ENCODE measurements around the gene EXOC3L1.

Gene EXOC3L1

DNA sequence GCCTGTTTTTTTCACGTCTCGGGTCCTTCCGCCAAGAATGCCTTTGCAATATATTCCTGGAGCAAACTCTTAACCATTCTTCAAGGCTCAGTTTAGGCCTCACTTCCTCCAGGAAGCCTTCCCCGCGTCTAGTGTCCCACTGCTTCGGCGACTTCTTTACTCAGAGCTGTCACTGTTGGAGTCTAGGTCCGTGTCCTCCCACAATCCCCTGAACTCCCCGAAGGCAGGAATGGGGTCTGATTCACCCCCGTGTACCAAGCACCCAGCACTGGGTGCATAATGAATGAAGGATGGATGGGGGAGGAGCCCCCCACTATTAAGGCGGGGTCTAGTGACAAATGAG is 6.7 kb downstream of the EXOC3L1 start:
- Histone ChIP-seq H3K36me3 (ENCODE audit: control insufficient read depth, insufficient read depth, low read length) (no peaks in the 10 kb centered on the region), H3K9me3 (ENCODE audit: control insufficient read depth, low read length) (no peaks in the 10 kb centered on the region), H3K27ac (ENCODE audit: insufficient read depth, low read depth, low read length, poor library complexity, severe bottlenecking) (peak overlapping the region; percentile 96), H3K4me1 (ENCODE audit: control insufficient read depth, insufficient read depth, low read length) (peaks cover 15% of the 10 kb centered on the region), H3K27me3 (ENCODE audit: control insufficient read depth, insufficient read depth, low read length, poor library complexity, severe bottlenecking) (peaks cover 41% of the 10 kb centered on the region), H3K4me3 (ENCODE audit: insufficient read depth, low read depth, low read length) (peak overlapping the region; percentile 83)
- WGBS, 2 experiments = 10 to 16% methylated on average over 11 of the region's 11 CpGs

DNA sequence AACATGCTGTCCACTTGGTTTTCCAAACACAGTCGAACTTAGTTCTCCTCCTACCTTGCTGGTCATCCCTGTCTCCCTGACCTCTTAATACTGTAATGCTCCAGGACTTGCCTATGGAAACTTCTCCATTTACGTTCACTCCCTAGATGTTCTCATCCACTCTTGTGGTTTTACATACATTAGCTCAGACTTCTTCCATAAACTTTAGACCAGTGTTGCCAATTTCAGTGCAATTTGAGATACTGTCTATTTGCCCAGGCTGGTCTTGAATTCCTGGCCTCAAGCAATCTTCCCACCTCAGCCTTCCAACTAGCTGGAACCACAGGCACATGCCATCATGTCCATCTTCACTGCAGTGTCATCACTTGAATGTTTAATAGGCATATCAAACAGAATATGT is 7.6 kb downstream of the EXOC3L1 start:
- Histone ChIP-seq H3K4me3 (ENCODE audit: insufficient read depth, low read depth, low read length) (no peak overlapping the region), H3K27me3 (ENCODE audit: control insufficient read depth, insufficient read depth, low read length, poor library complexity, severe bottlenecking) (peaks cover 51% of the 10 kb centered on the region), H3K9me3 (ENCODE audit: control insufficient read depth, low read length) (no peaks in the 10 kb centered on the region), H3K36me3 (ENCODE audit: control insufficient read depth, insufficient read depth, low read length) (no peaks in the 10 kb centered on the region), H3K4me1 (ENCODE audit: control insufficient read depth, insufficient read depth, low read length) (peaks cover 15% of the 10 kb centered on the region), H3K27ac (ENCODE audit: insufficient read depth, low read depth, low read length, poor library complexity, severe bottlenecking) (no peak overlapping the region)
- 85 to 92% methylated on average over 2 of the region's 2 CpGs for WGBS, 2 experiments

DNA sequence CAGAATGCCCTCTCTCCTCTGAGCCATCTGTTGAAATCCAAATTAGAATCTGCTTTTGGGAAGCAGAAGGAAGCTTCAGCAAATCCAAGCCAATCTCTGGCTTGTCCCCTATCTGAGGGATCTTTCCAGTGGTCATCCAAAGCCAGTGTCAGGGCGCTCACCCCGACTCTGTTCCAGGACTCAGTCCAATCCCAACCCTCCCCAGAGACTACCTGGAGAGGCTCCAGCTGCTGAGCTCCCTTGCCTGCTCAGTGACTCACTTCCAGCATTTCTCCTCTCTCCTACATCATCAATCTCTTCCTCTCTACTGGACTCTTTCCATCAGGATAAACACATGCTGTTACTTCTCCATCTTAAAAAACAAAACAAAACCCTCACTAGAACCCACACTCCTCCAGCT is 8.6 kb downstream of the EXOC3L1 start:
- 93 to 100% methylated on average over 2 of the region's 2 CpGs for WGBS, 2 experiments
- Histone ChIP-seq H3K27ac (ENCODE audit: insufficient read depth, low read depth, low read length, poor library complexity, severe bottlenecking) (no peak overlapping the region), H3K4me1 (ENCODE audit: control insufficient read depth, insufficient read depth, low read length) (peaks cover 7% of the 10 kb centered on the region), H3K4me3 (ENCODE audit: insufficient read depth, low read depth, low read length) (no peak overlapping the region), H3K36me3 (ENCODE audit: control insufficient read depth, insufficient read depth, low read length) (no peaks in the 10 kb centered on the region), H3K27me3 (ENCODE audit: control insufficient read depth, insufficient read depth, low read length, poor library complexity, severe bottlenecking) (peaks cover 57% of the 10 kb centered on the region), H3K9me3 (ENCODE audit: control insufficient read depth, low read length) (no peaks in the 10 kb centered on the region)

DNA sequence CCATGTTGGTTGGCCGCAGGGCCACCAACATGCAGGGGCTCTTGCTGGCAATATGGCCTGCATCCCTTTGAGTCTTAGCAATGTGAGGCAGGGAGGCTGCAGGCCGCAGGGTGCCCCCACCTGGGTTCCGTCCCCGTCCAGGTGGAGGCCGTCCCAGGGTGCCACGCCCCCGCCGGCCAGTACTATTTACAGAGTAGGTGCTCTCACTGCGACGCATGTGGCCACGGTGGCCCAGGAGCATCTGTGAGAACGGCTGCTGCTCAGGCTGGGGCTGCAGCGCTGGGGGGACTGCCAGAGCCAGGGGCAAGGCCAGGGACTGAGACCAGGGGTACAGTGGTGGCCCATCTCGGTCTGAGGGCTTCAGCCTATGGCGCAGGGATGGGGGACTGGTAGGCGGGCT is 9.8 kb downstream of the EXOC3L1 start:
- WGBS, 2 experiments = 93 to 94% methylated on average over 16 of the region's 16 CpGs
- Histone ChIP-seq H3K27me3 (ENCODE audit: control insufficient read depth, insufficient read depth, low read length, poor library complexity, severe bottlenecking) (peaks cover 57% of the 10 kb centered on the region), H3K4me1 (ENCODE audit: control insufficient read depth, insufficient read depth, low read length) (peaks cover 5% of the 10 kb centered on the region), H3K4me3 (ENCODE audit: insufficient read depth, low read depth, low read length) (no peak overlapping the region), H3K27ac (ENCODE audit: insufficient read depth, low read depth, low read length, poor library complexity, severe bottlenecking) (no peak overlapping the region), H3K36me3 (ENCODE audit: control insufficient read depth, insufficient read depth, low read length) (no peaks in the 10 kb centered on the region), H3K9me3 (ENCODE audit: control insufficient read depth, low read length) (no peaks in the 10 kb centered on the region)

DNA sequence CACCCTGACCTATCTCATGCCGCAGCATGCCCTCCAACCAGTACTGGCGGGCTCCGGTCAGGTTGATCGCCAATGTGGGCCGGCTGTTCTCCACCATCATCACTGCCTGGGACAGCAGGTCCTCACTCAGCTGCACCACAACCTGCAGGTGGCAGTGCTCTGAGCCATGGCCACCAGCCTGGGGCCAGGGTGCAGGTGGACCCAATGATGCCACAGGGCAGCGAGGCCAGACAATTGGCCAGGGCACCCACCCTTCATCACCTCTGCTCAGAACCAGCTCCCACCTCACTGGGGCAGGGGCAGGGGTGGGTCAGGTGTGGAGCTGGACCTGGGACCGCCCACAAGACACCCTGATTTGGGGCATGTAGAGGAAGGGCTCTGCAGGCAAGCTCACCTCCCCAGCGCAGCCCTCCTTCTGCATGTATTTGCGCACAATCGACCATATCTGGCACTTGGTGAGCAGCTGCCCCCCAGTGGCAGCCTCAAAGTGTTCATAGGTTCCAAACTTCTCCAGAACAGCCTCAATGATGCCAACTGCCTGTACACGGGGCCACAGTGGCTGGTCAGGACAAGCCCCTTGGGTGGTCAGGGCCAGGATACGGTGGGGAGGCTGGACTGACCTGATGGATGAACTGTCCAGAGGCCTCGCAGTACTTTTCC is 10.4 kb downstream of the EXOC3L1 start:
- H3K4me3 ChIP-seq (ENCODE audit: insufficient read depth, low read depth, low read length) = no peak overlapping the region
- H3K9me3 ChIP-seq (ENCODE audit: control insufficient read depth, low read length) = no peaks in the 10 kb centered on the region
- H3K27ac ChIP-seq (ENCODE audit: insufficient read depth, low read depth, low read length, poor library complexity, severe bottlenecking) = no peak overlapping the region
- H3K36me3 ChIP-seq (ENCODE audit: control insufficient read depth, insufficient read depth, low read length) = no peaks in the 10 kb centered on the region
- no peaks in the 10 kb centered on the region for H3K4me1 ChIP-seq (ENCODE audit: control insufficient read depth, insufficient read depth, low read length)
- WGBS, 2 experiments = 94% methylated on average over 13 of the region's 13 CpGs
- H3K27me3 ChIP-seq (ENCODE audit: control insufficient read depth, insufficient read depth, low read length, poor library complexity, severe bottlenecking) = peaks cover 57% of the 10 kb centered on the region

DNA sequence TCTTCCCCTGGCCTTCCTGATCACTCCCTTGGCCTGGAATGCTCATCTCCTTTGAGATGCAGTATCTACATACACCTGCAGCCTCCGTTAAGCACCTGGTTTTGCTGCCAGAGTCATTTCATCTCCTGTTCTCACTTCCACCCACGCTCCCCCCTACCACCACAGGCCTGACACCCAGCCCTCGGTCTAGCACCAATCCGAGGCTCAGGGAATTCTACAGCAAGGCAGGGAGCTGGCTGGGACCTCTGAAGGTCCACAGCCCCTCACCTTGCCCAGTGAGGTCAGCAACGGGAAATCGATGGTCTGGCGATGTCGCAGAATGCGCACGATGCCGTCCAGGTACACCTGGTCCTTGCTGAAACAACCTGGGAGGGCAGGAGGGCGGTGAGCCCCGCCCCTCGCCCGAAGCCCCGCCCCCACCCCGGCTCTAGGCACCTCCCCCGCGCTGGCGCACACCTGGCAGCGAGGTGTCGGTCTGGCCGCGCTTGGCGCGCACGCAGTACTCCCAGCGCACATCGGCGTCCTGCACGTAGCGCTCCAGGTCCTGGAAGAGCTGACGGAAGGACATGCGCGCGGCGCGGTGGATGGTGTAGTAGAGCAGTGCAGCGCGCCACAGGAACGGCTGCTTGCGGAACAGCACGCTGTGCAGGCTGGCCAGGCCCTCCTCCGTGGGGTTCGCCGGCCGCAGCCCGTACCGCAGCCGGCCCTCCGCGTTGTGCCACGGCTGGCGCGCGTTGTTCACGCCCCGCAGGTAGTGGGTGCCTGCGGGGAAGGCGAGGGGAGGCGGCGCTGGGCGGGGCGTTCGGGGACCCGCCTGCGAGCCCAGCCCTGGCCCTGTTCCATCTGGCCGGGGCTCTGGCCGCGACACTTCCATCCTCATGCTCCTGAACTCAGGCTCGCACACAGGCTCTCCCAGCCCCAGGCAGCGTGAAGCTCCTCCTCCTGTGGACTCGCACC is 11.9 kb downstream of the EXOC3L1 start:
- 6 to 8% methylated on average over 73 of the region's 73 CpGs for WGBS, 2 experiments
- Histone ChIP-seq H3K27ac (ENCODE audit: insufficient read depth, low read depth, low read length, poor library complexity, severe bottlenecking) (no peak overlapping the region), H3K4me1 (ENCODE audit: control insufficient read depth, insufficient read depth, low read length) (peaks cover 9% of the 10 kb centered on the region), H3K36me3 (ENCODE audit: control insufficient read depth, insufficient read depth, low read length) (no peaks in the 10 kb centered on the region), H3K9me3 (ENCODE audit: control insufficient read depth, low read length) (no peaks in the 10 kb centered on the region), H3K27me3 (ENCODE audit: control insufficient read depth, insufficient read depth, low read length, poor library complexity, severe bottlenecking) (peaks cover 66% of the 10 kb centered on the region), H3K4me3 (ENCODE audit: insufficient read depth, low read depth, low read length) (no peak overlapping the region)

DNA sequence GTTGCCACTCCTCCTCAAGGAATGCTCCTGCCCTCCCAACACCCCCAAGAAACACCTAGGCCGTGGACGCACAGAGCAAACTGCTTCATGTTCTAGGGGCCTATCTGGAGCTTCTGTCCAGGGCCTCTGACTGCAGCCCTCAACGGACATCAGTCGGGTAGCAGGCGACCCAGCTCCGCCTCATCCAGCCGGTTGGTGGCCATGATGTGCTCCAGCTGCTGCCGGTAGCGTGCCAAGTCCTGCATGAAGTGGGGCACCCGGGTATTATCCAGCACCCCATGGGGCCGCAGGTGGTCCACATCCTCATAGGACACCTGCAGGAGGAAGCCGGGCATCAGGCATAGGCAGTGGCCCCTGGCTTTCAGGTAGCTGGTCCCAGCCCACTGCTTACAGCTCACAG is 13.3 kb downstream of the EXOC3L1 start:
- H3K4me1 ChIP-seq (ENCODE audit: control insufficient read depth, insufficient read depth, low read length) = peaks cover 9% of the 10 kb centered on the region
- H3K27ac ChIP-seq (ENCODE audit: insufficient read depth, low read depth, low read length, poor library complexity, severe bottlenecking) = no peak overlapping the region
- H3K27me3 ChIP-seq (ENCODE audit: control insufficient read depth, insufficient read depth, low read length, poor library complexity, severe bottlenecking) = peaks cover 80% of the 10 kb centered on the region
- WGBS, 2 experiments = 93 to 94% methylated on average over 12 of the region's 12 CpGs
- H3K4me3 ChIP-seq (ENCODE audit: insufficient read depth, low read depth, low read length) = no peak overlapping the region
- no peaks in the 10 kb centered on the region for H3K9me3 ChIP-seq (ENCODE audit: control insufficient read depth, low read length)
- no peaks in the 10 kb centered on the region for H3K36me3 ChIP-seq (ENCODE audit: control insufficient read depth, insufficient read depth, low read length)

DNA sequence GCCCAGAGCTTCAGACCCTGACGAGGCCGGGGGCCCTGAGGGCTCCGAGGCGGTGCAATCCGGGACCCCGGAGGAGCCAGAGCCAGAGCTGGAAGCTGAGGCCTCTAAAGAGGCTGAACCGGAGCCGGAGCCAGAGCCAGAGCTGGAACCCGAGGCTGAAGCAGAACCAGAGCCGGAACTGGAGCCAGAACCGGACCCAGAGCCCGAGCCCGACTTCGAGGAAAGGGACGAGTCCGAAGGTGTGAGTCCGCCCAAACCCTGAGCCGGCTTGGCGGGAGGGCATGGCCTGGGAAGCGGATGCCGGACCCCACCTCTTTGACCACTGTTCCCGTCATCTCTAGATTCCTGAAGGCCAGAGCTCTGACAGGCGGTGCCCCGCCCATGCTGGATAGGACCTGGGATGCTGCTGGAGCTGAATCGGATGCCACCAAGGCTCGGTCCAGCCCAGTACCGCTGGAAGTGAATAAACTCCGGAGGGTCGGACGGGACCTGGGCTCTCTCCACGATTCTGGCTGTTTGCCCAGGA is 15.2 kb downstream of the EXOC3L1 start:
- Histone ChIP-seq H3K9me3 (ENCODE audit: control insufficient read depth, low read length) (no peaks in the 10 kb centered on the region), H3K4me3 (ENCODE audit: insufficient read depth, low read depth, low read length) (peak overlapping the region; percentile 39), H3K27me3 (ENCODE audit: control insufficient read depth, insufficient read depth, low read length, poor library complexity, severe bottlenecking) (peaks cover 96% of the 10 kb centered on the region), H3K27ac (ENCODE audit: insufficient read depth, low read depth, low read length, poor library complexity, severe bottlenecking) (no peak overlapping the region), H3K4me1 (ENCODE audit: control insufficient read depth, insufficient read depth, low read length) (peaks cover 12% of the 10 kb centered on the region), H3K36me3 (ENCODE audit: control insufficient read depth, insufficient read depth, low read length) (no peaks in the 10 kb centered on the region)
- 76 to 78% methylated on average over 31 of the region's 31 CpGs for WGBS, 2 experiments

DNA sequence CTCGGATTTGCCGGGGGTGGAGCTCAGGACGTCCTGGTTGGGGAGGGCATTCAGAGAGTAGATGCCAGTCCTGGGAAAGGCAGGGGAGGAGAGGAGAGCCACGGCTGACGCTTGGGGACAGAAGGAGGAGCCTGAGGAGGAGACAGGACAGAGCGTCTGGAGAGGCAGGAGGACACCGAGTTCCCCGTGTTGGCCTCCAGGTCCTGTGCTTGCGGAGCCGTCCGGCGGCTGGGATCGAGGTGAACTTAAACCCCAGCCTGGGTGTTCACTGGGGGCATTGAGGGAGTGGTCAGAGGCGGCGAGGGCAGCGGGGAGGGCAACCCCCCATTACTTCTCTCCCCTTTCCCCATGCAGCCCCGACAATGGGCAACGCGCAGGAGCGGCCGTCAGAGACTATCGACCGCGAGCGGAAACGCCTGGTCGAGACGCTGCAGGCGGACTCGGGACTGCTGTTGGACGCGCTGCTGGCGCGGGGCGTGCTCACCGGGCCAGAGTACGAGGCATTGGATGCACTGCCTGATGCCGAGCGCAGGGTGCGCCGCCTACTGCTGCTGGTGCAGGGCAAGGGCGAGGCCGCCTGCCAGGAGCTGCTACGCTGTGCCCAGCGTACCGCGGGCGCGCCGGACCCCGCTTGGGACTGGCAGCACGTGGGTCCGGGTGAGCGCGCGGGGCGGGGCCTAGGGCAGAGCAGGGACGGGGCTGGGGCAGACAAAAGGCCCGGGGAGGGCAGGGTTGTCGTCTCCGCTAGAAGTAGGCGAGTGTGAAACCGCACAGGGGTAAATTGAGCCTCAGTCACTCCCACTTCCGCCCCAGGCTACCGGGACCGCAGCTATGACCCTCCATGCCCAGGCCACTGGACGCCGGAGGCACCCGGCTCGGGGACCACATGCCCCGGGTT is 15.9 kb downstream of the EXOC3L1 start:
- Histone ChIP-seq H3K36me3 (ENCODE audit: control insufficient read depth, insufficient read depth, low read length) (no peaks in the 10 kb centered on the region), H3K4me1 (ENCODE audit: control insufficient read depth, insufficient read depth, low read length) (peaks cover 13% of the 10 kb centered on the region), H3K27ac (ENCODE audit: insufficient read depth, low read depth, low read length, poor library complexity, severe bottlenecking) (no peak overlapping the region), H3K4me3 (ENCODE audit: insufficient read depth, low read depth, low read length) (peak overlapping the region; percentile 39), H3K9me3 (ENCODE audit: control insufficient read depth, low read length) (no peaks in the 10 kb centered on the region), H3K27me3 (ENCODE audit: control insufficient read depth, insufficient read depth, low read length, poor library complexity, severe bottlenecking) (peaks cover 98% of the 10 kb centered on the region)
- 3% methylated on average over 71 of the region's 71 CpGs for whole genome bisulfite sequencing, 2 experiments
